IMR-90 (cell line): ENCODE results near the gene VPS8. TPM values are rescaled to one million over a fixed set of nuclear protein-coding genes. Genes with fewer than 3 reads are reported as not detected.

Experiments
- ATAC-seq: fragments of 200-7000 bp; cut with Tn5 transposase; 2 replicates; pipeline ENCODE4 v1.9.1; 2020; ENCODE audit warnings: low read depth, mild to moderate bottlenecking, moderate library complexity
- BruUV-seq: library from RNA; stranded (reverse); fragments of 400-500 nt; replicated peaks from 2 replicates; lab custom pipeline; 2021; lab: Mats Ljungman, UMichigan
- CTCF ChIA-PET: fragments of 300-600 bp; formaldehyde crosslinking; extraction: SDS; loops from one replicate; lab custom pipeline; 2021; ENCODE audit warnings: antibody characterized with exemption; lab: Yijun Ruan, JAX
- POLR2A ChIA-PET: fragments of 300-600 bp; sonication (Branson Sonifier 250); formaldehyde crosslinking; loops from one replicate; lab custom pipeline; 2022; ENCODE audit warnings: antibody characterized with exemption; ENCODE audit not compliant: unreplicated experiment; lab: Charles Lee
- DNase-seq: peaks from one replicate; pipeline ENCODE4 v3.0.0; 2013
- H2AFZ ChIP-seq: replicated peaks from 2 replicates; pipeline ENCODE3; 2013; ENCODE audit warnings: low read length, mild to moderate bottlenecking; ENCODE audit not compliant: poor library complexity
- H2AK5ac ChIP-seq: 2 replicates; pipeline ENCODE4 v1.6.1; 2013; ENCODE audit warnings: low read depth, low read length, inconsistent platforms
- H2AK9ac ChIP-seq: replicated peaks from 2 replicates; pipeline ENCODE3; 2013; ENCODE audit warnings: mild to moderate bottlenecking, low read depth, low read length, moderate library complexity; ENCODE audit not compliant: poor library complexity
- H2BK120ac ChIP-seq: 2 replicates; pipeline ENCODE4 v1.6.1; 2013; ENCODE audit warnings: low read depth, low read length, inconsistent platforms
- H2BK15ac ChIP-seq: 3 replicates; pipeline ENCODE4 v1.6.1; 2013; ENCODE audit warnings: low read depth, low read length, inconsistent platforms
- H2BK20ac ChIP-seq: 2 replicates; pipeline ENCODE4 v1.6.1; 2013; ENCODE audit warnings: low read depth, mild to moderate bottlenecking, inconsistent platforms, low read length, moderate library complexity
- H2BK5ac ChIP-seq: 2 replicates; pipeline ENCODE4 v1.6.1; 2013; ENCODE audit warnings: mild to moderate bottlenecking, low read depth, low read length, inconsistent platforms; ENCODE audit not compliant: poor library complexity, severe bottlenecking
- H3K14ac ChIP-seq: replicated peaks from 2 replicates; pipeline ENCODE4 v1.6.1; 2013; ENCODE audit warnings: low read depth, low read length, inconsistent platforms
- H3K18ac ChIP-seq: 2 replicates; pipeline ENCODE4 v1.6.1; 2013; ENCODE audit warnings: low read depth, low read length, control low read depth
- H3K23ac ChIP-seq: 2 replicates; pipeline ENCODE4 v1.6.1; 2013; ENCODE audit warnings: low read depth, low read length, inconsistent platforms
- H3K27ac ChIP-seq: 2 replicates; pipeline ENCODE4 v1.5.1; 2013; ENCODE audit warnings: mild to moderate bottlenecking, control low read depth, low read length; ENCODE audit not compliant: insufficient read depth
- H3K27me3 ChIP-seq: 2 replicates; pipeline ENCODE4 v1.6.1; 2013; ENCODE audit warnings: low read length; ENCODE audit not compliant: control insufficient read depth, insufficient read depth
- H3K36me3 ChIP-seq: 2 replicates; pipeline ENCODE4 v1.6.1; 2013; ENCODE audit warnings: low read length, mixed read lengths; ENCODE audit not compliant: control insufficient read depth, insufficient read depth
- H3K4ac ChIP-seq: 2 replicates; pipeline ENCODE4 v1.6.1; 2013; ENCODE audit warnings: low read depth, low read length, inconsistent platforms
- H3K4me1 ChIP-seq: 2 replicates; pipeline ENCODE4 v1.6.1; 2013; ENCODE audit warnings: low read length, mixed read lengths; ENCODE audit not compliant: control insufficient read depth, insufficient read depth
- H3K4me2 ChIP-seq: 2 replicates; pipeline ENCODE4 v1.6.1; 2013; ENCODE audit warnings: low read depth, mild to moderate bottlenecking, control low read depth, low read length, moderate library complexity
- H3K4me3 ChIP-seq: 2 replicates; pipeline ENCODE4 v1.5.1; 2013; ENCODE audit warnings: low read depth, mild to moderate bottlenecking, control low read depth, low read length, moderate library complexity; ENCODE audit not compliant: insufficient read depth
- H3K56ac ChIP-seq: 2 replicates; pipeline ENCODE4 v1.6.1; 2013; ENCODE audit warnings: low read length, inconsistent platforms; ENCODE audit not compliant: insufficient read depth; ENCODE audit errors: extremely low read depth
- H3K79me1 ChIP-seq, 2 experiments: 2 replicates each; pipeline ENCODE4 v1.6.1; 2013; ENCODE audit warnings: low read length in 2 of 2, inconsistent platforms in 1 of 2, low read depth in 1 of 2
- H3K9ac ChIP-seq: 2 replicates; pipeline ENCODE4 v1.6.1; 2013; ENCODE audit warnings: low read depth, low read length, control low read depth
- H3K9me1 ChIP-seq: 2 replicates; pipeline ENCODE4 v1.6.1; 2013; ENCODE audit warnings: low read length, inconsistent platforms; ENCODE audit not compliant: insufficient read depth
- H3K9me3 ChIP-seq: 2 replicates; pipeline ENCODE4 v1.6.1; 2013; ENCODE audit warnings: low read length; ENCODE audit not compliant: control insufficient read depth, insufficient read depth
- H4K20me1 ChIP-seq: 2 replicates; pipeline ENCODE4 v1.6.1; 2013; ENCODE audit warnings: low read length, inconsistent platforms; ENCODE audit not compliant: insufficient read depth
- H4K5ac ChIP-seq: 2 replicates; pipeline ENCODE4 v1.6.1; 2013; ENCODE audit warnings: mild to moderate bottlenecking, low read depth, low read length, control low read depth
- H4K8ac ChIP-seq, 2 experiments: 2 replicates each; pipeline ENCODE4 v1.6.1; 2013; ENCODE audit warnings: low read depth in 2 of 2, low read length in 2 of 2, control low read depth in 1 of 2, inconsistent platforms in 1 of 2
- H4K91ac ChIP-seq: 2 replicates; pipeline ENCODE4 v1.6.1; 2013; ENCODE audit warnings: low read depth, low read length, inconsistent platforms; ENCODE audit not compliant: insufficient read depth
- BHLHE40 ChIP-seq: fragments of 150-350 bp; IDR thresholded peaks from 2 replicates; pipeline ENCODE4 v1.6.1; 2016; ENCODE audit warnings: mild to moderate bottlenecking, low read depth, low read length
- CEBPB ChIP-seq: IDR thresholded peaks from 2 replicates; pipeline ENCODE4 v1.6.1; 2012; ENCODE audit warnings: low read depth, low read length, improper control_type of control experiment
- CHD1 ChIP-seq: IDR thresholded peaks from 2 replicates; pipeline ENCODE4 v1.6.1; 2012; ENCODE audit warnings: low read depth, low read length, improper control_type of control experiment
- FOS ChIP-seq: fragments of 150-350 bp; IDR thresholded peaks from 2 replicates; pipeline ENCODE4 v1.6.1; 2016; ENCODE audit warnings: low read depth, low read length
- MAFK ChIP-seq: IDR thresholded peaks from 2 replicates; pipeline ENCODE4 v1.6.1; 2012; ENCODE audit warnings: low read depth, low read length, improper control_type of control experiment
- MXI1 ChIP-seq: IDR thresholded peaks from 2 replicates; pipeline ENCODE4 v1.6.1; 2012; ENCODE audit warnings: low read depth, mild to moderate bottlenecking, low read length, moderate library complexity, borderline replicate concordance
- NFE2L2 ChIP-seq: fragments of 150-350 bp; IDR thresholded peaks from 2 replicates; pipeline ENCODE4 v1.6.1; 2016; ENCODE audit warnings: low read depth, mild to moderate bottlenecking, low read length
- POLR2A ChIP-seq: IDR thresholded peaks from 2 replicates; pipeline ENCODE4 v1.6.1; 2012; ENCODE audit warnings: mild to moderate bottlenecking, low read depth, low read length
- RAD21 ChIP-seq: IDR thresholded peaks from 2 replicates; pipeline ENCODE4 v1.6.1; 2012; ENCODE audit warnings: low read length, improper control_type of control experiment
- RCOR1 ChIP-seq: IDR thresholded peaks from 2 replicates; pipeline ENCODE4 v1.6.1; 2012; ENCODE audit warnings: mild to moderate bottlenecking, low read length, improper control_type of control experiment; ENCODE audit not compliant: insufficient replicate concordance
- RFX5 ChIP-seq: IDR thresholded peaks from 2 replicates; pipeline ENCODE4 v1.8.0; 2012; ENCODE audit warnings: low read depth, mild to moderate bottlenecking, low read length, moderate library complexity
- WGBS, 2 experiments: methylation state at CpG; one replicate each; pipeline versions ENCODE4 v1.1.5 to v1.1.7; 2013; ENCODE audit warnings: missing lambda C conversion rate in 2 of 2; ENCODE audit not compliant: insufficient read length in 1 of 2; ENCODE audit errors: extremely low coverage in 2 of 2; 5-methylcytosine and 5-hydroxymethylcytosine counted together
- dilution Hi-C: fragments of 300-500 bp; cut with HindIII; formaldehyde crosslinking; loops from one replicate; pipeline ENCODE4 v1.14.3; 2018; ENCODE audit warnings: low sequenced_read_pairs; ENCODE audit not compliant: unreplicated experiment
- in situ Hi-C: fragments of 300-500 bp; cut with MboI; formaldehyde crosslinking; loops from 3 replicates; pipeline ENCODE4 v1.14.3; 2019; ENCODE audit warnings: low sequenced_read_pairs, inconsistent platforms, mixed read lengths
- intact Hi-C: fragments of 100-400 bp; cut with micrococcal nuclease; formaldehyde crosslinking; loops from 2 replicates; pipeline ENCODE4 v1.10.0; 2022
- polyA plus RNA-seq, 3 experiments: library from polyadenylated mRNA; depleted of rRNA; stranded (reverse); fragments of >200 nt; gene quantifications; 2 replicates each; pipeline ENCODE4 v1.2.3, GENCODE V29; 2012; ENCODE audit warnings: low replicate concordance in 1 of 3
- total RNA-seq: library from RNA; depleted of rRNA; stranded (reverse); fragments of >200 nt; gene quantifications from 2 replicates; pipeline ENCODE4 v1.2.3, GENCODE V29; 2012
- TF ChIP-seq, protein P1 (sequence below): fragments of 150-350 bp; IDR thresholded peaks from 2 replicates; pipeline ENCODE4 v1.6.1; 2017; ENCODE audit warnings: mild to moderate bottlenecking, antibody characterized with exemption, low read length, low read depth
- TF ChIP-seq, protein P2 (sequence below): conservative IDR thresholded peaks from 2 replicates; pipeline ENCODE4 v1.5.1; 2012; ENCODE audit warnings: mild to moderate bottlenecking, low read depth, low read length, improper control_type of control experiment

The VPS8 gene
- total and polyA plus RNA-seq, 2 of the 4 experiments (the other 2 are of a cell fraction) = 14.0 to 56.1 TPM

DNA sequence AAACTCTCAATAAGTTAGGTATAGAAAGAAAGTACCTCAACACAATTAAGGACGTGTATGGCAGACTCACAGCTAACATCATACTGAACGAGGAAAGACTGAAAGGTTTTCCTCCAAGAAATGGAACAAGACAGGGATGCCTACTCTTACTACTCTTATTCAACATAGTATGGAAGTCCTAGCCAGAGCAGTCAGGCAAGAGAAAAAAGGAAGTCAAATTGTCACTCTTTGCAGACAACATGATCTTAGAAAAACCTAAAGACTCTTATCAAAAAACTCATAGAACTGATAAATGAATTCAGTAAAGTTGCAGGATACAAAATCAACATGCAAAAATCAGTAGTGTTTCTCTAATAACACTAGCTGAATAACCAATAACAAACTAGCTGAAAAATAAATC, 244.9 kb downstream of the VPS8 start:
- BruUV-seq = no TSS peak
- in situ Hi-C loops (no loop called here), dilution Hi-C loops (no loop called here), intact Hi-C loops (no loop called here)
- WGBS, 2 experiments = no CpG with 5 or more reads among the region's 2 CpGs
- Histone ChIP-seq H3K9me3 (peaks cover 2% of the 10 kb centered on the region; the same call in 1 of the 2 replicates), H3K56ac (no peak overlapping the region), H3K27me3 (no peaks in the 10 kb centered on the region), H3K18ac (no peak overlapping the region), H2AK9ac (no peak overlapping the region), H4K91ac (no peak overlapping the region), H4K20me1 (no peaks in the 10 kb centered on the region), H2BK120ac (no peak overlapping the region), H3K4ac (no peak overlapping the region), H3K4me1 (no peaks in the 10 kb centered on the region), H3K23ac (no peak overlapping the region), H2AFZ (no peak overlapping the region), H2BK15ac (no peak overlapping the region), H2AK5ac (no peak overlapping the region), H3K27ac (no peak overlapping the region), H4K5ac (no peak overlapping the region), H4K8ac (no peak overlapping the region), H3K4me2 (no peak overlapping the region), H3K79me1 (no peaks in the 10 kb centered on the region), H3K4me3 (no peak overlapping the region), H3K36me3 (peaks cover 6% of the 10 kb centered on the region), H3K14ac (no peak overlapping the region), H2BK20ac (no peak overlapping the region), H3K9me1 (no peaks in the 10 kb centered on the region), H2BK5ac (no peak overlapping the region), H3K9ac (no peak overlapping the region)
- ATAC-seq = no peak
- no peak for DNase-seq
- ChIA-PET CTCF (no interaction called here), POLR2A (no interaction called here)
- TF ChIP-seq POLR2A (no peak), MAFK (no peak), RCOR1 (no peak), CHD1 (no peak), CEBPB (no peak), BHLHE40 (no peak), RAD21 (no peak), RFX5 (no peak), NFE2L2 (no peak), FOS (no peak), MXI1 (no peak)
- TF ChIP-seq, protein P1, sequence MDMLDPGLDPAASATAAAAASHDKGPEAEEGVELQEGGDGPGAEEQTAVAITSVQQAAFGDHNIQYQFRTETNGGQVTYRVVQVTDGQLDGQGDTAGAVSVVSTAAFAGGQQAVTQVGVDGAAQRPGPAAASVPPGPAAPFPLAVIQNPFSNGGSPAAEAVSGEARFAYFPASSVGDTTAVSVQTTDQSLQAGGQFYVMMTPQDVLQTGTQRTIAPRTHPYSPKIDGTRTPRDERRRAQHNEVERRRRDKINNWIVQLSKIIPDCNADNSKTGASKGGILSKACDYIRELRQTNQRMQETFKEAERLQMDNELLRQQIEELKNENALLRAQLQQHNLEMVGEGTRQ = no peak
- TF ChIP-seq, protein P2, sequence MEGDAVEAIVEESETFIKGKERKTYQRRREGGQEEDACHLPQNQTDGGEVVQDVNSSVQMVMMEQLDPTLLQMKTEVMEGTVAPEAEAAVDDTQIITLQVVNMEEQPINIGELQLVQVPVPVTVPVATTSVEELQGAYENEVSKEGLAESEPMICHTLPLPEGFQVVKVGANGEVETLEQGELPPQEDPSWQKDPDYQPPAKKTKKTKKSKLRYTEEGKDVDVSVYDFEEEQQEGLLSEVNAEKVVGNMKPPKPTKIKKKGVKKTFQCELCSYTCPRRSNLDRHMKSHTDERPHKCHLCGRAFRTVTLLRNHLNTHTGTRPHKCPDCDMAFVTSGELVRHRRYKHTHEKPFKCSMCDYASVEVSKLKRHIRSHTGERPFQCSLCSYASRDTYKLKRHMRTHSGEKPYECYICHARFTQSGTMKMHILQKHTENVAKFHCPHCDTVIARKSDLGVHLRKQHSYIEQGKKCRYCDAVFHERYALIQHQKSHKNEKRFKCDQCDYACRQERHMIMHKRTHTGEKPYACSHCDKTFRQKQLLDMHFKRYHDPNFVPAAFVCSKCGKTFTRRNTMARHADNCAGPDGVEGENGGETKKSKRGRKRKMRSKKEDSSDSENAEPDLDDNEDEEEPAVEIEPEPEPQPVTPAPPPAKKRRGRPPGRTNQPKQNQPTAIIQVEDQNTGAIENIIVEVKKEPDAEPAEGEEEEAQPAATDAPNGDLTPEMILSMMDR = no peak
